Esophagus squamous epithelium (tissue), 5 donors: ENCODE measurements around the gene IGSF9B. TPM values are rescaled to one million over a fixed set of nuclear protein-coding genes. Genes with fewer than 3 reads are reported as not detected.

Experiments
- DNase-seq: peaks from one replicate; lab custom pipeline; 2025; lab: John Stamatoyannopoulos, UW
- H3K27ac ChIP-seq, 4 donors: fragments of 200-600 bp; sonication (generic); one replicate each; pipeline ENCODE4 v1.5.1; 2016 to 2019; ENCODE audit warnings: mild to moderate bottlenecking in 1 of 4
- H3K27me3 ChIP-seq, 4 donors: fragments of 200-600 bp; sonication (generic); 1 replicate in 3 of 4; 2 replicates in 1 of 4; pipeline versions ENCODE4 v1.5.1 to v1.6.0; 2017 to 2021; ENCODE audit warnings: antibody characterized with exemption in 1 of 4
- H3K36me3 ChIP-seq, 3 donors: fragments of 200-600 bp; sonication (generic); one replicate each; pipeline ENCODE4 v1.5.1; 2016 to 2019
- H3K4me1 ChIP-seq, 3 donors: fragments of 200-600 bp; sonication (generic); one replicate each; pipeline ENCODE4 v1.5.1; 2017 to 2019
- H3K4me3 ChIP-seq, 4 donors: fragments of 200-600 bp; sonication (generic); 1 replicate in 3 of 4; 2 replicates in 1 of 4; pipeline ENCODE4 v1.5.1; 2016 to 2019; ENCODE audit warnings: mild to moderate bottlenecking in 2 of 4, moderate library complexity in 1 of 4
- H3K9me3 ChIP-seq, 3 donors: fragments of 200-600 bp; sonication (generic); one replicate each; pipeline ENCODE4 v1.5.1; 2016 to 2019
- POLR2A ChIP-seq, 4 donors: fragments of 450-650 bp; IDR thresholded peaks; one replicate each; pipeline ENCODE4 v1.6.1; 2017; ENCODE audit warnings: antibody characterized with exemption in 4 of 4, mild to moderate bottlenecking in 4 of 4, moderate library complexity in 3 of 4
- WGBS, 2 donors: methylation state at CpG; one replicate each; pipeline ENCODE4 v1.1.5; 2018; 5-methylcytosine and 5-hydroxymethylcytosine counted together
- intact Hi-C: fragments of 100-400 bp; cut with DNase I; formaldehyde crosslinking; loops from one replicate; pipeline ENCODE4 v1.15.0; 2022
- total RNA-seq, 4 donors: library from RNA; depleted of rRNA; stranded (reverse); fragments of >200 nt; gene quantifications; one replicate each; pipeline ENCODE4 v1.1.0, GENCODE V29; 2016
- TF ChIP-seq, protein P1 (sequence below), 6 experiments: fragments of 450-650 bp in 4 of 6; fragments of 200-600 bp in 2 of 6; sonication (generic) in 2 of 6; IDR thresholded peaks; one replicate each; pipeline ENCODE4 v1.5.1; 2016 to 2019; ENCODE audit warnings: antibody characterized with exemption in 6 of 6, mild to moderate bottlenecking in 4 of 6, moderate library complexity in 4 of 6
- donor health status: DM: yes; HTN: yes; CAD: no.

Gene IGSF9B
- total RNA-seq, 4 donors from 2014 or later = 1.1 to 4.8 (median 1.8) TPM

DNA sequence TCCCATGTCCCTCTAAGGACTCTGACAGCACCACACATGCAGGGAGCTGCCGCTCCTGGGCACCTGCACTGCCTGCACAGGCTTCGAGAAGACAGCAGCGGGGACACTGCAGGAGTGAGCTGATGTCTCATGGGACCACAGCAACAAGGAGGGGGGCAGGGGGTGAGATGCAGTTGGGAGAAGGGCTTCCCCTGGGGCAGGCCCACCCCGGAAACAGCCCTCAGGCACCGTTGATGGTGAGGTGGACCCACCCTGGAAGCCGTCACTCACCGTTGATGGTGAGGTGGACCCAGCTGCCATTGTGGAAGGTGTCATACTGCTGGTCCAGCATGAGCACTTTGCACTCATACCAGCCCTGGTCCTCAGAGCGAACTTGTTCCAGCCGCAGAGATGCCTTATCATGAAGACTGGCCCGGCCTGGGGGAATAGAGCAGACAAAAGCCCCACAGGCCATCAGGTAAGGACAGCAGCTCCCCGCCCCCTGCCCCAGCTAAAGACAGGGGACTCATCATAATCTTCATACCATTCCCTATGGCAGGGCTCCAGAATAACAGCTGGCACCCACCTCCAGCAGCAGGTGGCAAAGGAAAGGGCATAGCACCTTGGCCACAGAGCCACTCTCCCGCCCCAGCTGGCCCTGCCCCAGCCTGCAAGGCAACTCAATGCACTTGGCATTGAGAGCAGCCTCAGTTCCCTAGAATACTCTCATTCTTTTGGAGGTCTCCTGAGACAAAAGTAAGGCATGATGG, 12.6 kb downstream of the IGSF9B start:
- H3K4me1 ChIP-seq = peaks cover 26 to 46% (median 27%) of the 10 kb centered on the region in 3 donors
- peaks cover 0 to 30% (median 1%) of the 10 kb centered on the region in 4 donors for H3K27me3 ChIP-seq
- no peak overlapping the region for H3K27ac ChIP-seq
- no peaks in the 10 kb centered on the region for H3K36me3 ChIP-seq
- TF ChIP-seq, protein P1, sequence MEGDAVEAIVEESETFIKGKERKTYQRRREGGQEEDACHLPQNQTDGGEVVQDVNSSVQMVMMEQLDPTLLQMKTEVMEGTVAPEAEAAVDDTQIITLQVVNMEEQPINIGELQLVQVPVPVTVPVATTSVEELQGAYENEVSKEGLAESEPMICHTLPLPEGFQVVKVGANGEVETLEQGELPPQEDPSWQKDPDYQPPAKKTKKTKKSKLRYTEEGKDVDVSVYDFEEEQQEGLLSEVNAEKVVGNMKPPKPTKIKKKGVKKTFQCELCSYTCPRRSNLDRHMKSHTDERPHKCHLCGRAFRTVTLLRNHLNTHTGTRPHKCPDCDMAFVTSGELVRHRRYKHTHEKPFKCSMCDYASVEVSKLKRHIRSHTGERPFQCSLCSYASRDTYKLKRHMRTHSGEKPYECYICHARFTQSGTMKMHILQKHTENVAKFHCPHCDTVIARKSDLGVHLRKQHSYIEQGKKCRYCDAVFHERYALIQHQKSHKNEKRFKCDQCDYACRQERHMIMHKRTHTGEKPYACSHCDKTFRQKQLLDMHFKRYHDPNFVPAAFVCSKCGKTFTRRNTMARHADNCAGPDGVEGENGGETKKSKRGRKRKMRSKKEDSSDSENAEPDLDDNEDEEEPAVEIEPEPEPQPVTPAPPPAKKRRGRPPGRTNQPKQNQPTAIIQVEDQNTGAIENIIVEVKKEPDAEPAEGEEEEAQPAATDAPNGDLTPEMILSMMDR (IDR thresholded peaks at IDR 0.05) = no peak
- TF ChIP-seq POLR2A (IDR thresholded peaks at IDR 0.05) = no peak
- DNase-seq = no peak
- no peaks in the 10 kb centered on the region for H3K9me3 ChIP-seq
- whole genome bisulfite sequencing, 2 donors = 91 to 96% methylated on average over 4 to 10 of the region's 12 CpGs
- intact Hi-C loops = no loop called here
- no peak overlapping the region for H3K4me3 ChIP-seq

DNA sequence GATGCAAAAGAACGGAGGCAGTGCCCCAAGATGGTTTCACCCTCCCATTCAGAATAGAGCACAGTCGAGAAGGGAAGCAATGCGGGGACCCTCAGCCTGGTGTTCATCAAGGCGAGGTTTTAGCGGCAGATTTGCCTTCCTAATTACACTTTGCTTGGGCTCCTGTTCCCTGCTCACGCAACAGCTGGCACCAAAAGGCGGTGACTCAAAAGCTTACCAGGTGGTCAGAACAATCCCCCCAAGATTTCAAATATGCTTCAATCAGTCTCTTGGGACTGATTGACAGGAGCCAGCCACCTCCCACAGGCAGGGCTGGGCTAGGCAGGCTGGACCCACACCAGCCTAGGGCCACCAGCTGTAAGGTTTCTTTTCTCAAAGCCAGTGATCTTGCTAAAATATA, 14.2 kb downstream of the IGSF9B start:
- H3K36me3 ChIP-seq = peaks cover 0 to 2% (median 0%) of the 10 kb centered on the region in 3 donors
- no peak overlapping the region for H3K4me3 ChIP-seq
- H3K27ac ChIP-seq = no peak overlapping the region
- no peak for DNase-seq
- intact Hi-C loops = no loop called here
- TF ChIP-seq POLR2A (IDR thresholded peaks at IDR 0.05) = no peak
- TF ChIP-seq, protein P1 (IDR thresholded peaks at IDR 0.05) = no peak
- 66 to 78% methylated on average over 5 to 7 of the region's 7 CpGs for whole genome bisulfite sequencing, 2 donors
- H3K4me1 ChIP-seq = peaks cover 26 to 30% (median 27%) of the 10 kb centered on the region in 3 donors
- no peaks in the 10 kb centered on the region for H3K9me3 ChIP-seq
- H3K27me3 ChIP-seq = peaks cover 0 to 16% (median 1%) of the 10 kb centered on the region in 4 donors

DNA sequence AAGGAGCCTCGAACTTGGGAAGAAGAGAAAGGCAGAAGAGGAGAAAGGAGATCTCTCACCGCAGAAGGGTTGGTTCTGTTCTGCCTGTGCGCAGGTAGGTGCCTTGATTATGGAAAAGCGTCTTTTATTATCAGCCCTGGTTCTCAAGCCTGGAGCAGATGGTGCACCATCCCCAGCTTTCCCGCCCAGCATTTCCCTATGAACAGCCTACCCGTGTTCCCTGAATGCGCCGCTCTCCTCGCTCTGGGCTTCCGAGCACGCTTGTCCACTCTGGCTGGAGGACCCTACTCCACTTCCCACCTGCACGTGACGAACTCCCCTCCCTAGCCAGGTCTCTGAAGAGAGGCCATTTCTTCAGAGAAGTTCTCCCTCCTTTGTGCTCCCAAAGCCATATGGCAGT, 15.2 kb downstream of the IGSF9B start:
- intact Hi-C loops = no loop called here
- Histone ChIP-seq H3K27ac (no peak overlapping the region), H3K4me1 (peaks cover 16 to 20% (median 18%) of the 10 kb centered on the region in 3 donors), H3K36me3 (peaks cover 0 to 12% (median 0%) of the 10 kb centered on the region in 3 donors), H3K9me3 (no peaks in the 10 kb centered on the region), H3K4me3 (no peak overlapping the region), H3K27me3 (peaks cover 0 to 6% (median 0%) of the 10 kb centered on the region in 4 donors)
- TF ChIP-seq, protein P1 (IDR thresholded peaks at IDR 0.05) = no peak
- TF ChIP-seq POLR2A (IDR thresholded peaks at IDR 0.05) = no peak
- WGBS, 2 donors = 88 to 93% methylated on average over 13 of the region's 13 CpGs
- DNase-seq = no peak

DNA sequence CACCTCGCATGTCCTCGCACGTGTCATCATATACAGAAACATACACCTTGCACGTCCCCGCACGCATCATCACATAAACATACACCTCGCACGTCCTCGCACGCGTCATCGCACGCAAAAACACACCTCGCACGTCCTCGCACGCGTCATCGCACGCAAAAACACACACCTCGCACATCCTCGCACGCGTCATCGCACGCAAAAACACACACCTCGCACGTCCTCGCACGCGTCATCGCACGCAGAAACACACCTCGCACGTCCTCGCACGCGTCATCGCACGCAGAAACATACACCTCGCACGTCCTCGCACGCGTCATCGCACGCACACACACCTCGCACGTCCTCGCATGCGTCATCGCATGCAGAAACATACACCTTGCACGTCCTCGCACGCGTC, 16.7 kb downstream of the IGSF9B start:
- Histone ChIP-seq H3K4me1 (peaks cover 1 to 10% (median 3%) of the 10 kb centered on the region in 3 donors), H3K36me3 (peaks cover 0 to 13% (median 0%) of the 10 kb centered on the region in 3 donors), H3K9me3 (no peaks in the 10 kb centered on the region), H3K27ac (no peak overlapping the region), H3K4me3 (no peak overlapping the region), H3K27me3 (no peaks in the 10 kb centered on the region)
- DNase-seq = no peak
- intact Hi-C loops = no loop called here
- TF ChIP-seq, protein P1 (IDR thresholded peaks at IDR 0.05) = no peak
- TF ChIP-seq POLR2A (IDR thresholded peaks at IDR 0.05) = no peak
- 92 to 94% methylated on average over 56 of the region's 56 CpGs for WGBS, 2 donors

DNA sequence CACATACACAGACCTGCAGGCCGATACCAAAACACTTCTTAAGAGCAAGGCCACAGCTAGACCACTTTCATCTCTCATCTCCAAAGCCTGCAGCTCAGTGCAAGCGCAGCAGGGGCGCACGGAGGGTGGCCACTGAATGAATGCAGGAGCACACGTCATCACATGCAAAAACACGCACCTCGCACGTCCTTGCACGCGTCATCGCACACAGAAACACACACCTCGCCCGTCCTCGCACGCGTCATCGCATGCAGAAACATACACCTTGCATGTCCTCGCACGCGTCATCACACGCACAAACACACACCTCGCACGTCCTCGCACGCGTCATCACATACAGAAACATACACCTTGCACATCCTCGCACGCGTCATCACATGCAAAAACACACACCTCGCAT, 17.2 kb downstream of the IGSF9B start:
- no peak overlapping the region for H3K4me3 ChIP-seq
- TF ChIP-seq, protein P1 (IDR thresholded peaks at IDR 0.05) = no peak
- TF ChIP-seq POLR2A (IDR thresholded peaks at IDR 0.05) = no peak
- no peak overlapping the region for H3K27ac ChIP-seq
- peaks cover 0 to 10% (median 3%) of the 10 kb centered on the region in 3 donors for H3K4me1 ChIP-seq
- H3K27me3 ChIP-seq = no peaks in the 10 kb centered on the region
- intact Hi-C loops = no loop called here
- WGBS, 2 donors = 94 to 95% methylated on average over 30 of the region's 30 CpGs
- no peaks in the 10 kb centered on the region for H3K9me3 ChIP-seq
- DNase-seq = no peak
- H3K36me3 ChIP-seq = peaks cover 0 to 13% (median 0%) of the 10 kb centered on the region in 3 donors
